ENCODE results near the gene CDH13.

DNA sequence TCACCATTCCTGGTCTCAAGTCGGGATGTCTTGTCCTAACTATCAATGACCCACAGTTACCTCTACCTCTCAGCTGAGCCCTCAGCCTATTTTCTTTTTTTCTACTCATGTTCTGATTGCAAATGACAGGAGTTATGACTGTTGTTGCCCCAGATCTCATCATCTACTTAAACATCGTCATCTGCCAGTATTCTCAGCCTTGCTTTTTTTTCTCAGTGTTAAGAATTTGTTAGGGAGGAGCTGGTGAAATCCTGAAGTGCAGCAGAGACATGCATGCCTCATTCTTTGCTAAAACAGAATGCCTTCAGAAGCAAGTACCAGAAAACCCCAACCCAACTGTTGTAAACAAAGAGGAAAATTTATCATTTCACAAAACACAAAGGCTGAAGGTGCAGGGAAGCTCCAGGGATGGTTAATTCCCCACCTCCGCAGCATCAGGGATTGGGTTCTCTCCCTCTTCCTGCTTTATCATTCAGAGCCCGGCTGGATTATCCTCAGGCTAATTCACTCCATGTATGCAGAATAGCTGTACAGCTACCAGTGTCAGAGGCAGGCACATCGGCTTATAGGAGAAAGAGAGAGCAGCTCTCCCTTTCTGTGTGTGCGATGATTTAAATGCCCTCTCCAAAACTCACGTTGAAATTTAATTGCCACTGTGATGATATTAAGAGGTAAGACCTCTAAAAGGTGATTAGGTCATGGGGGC is 640.2 kb downstream of the CDH13 start:
- TF ChIP-seq, protein P1, sequence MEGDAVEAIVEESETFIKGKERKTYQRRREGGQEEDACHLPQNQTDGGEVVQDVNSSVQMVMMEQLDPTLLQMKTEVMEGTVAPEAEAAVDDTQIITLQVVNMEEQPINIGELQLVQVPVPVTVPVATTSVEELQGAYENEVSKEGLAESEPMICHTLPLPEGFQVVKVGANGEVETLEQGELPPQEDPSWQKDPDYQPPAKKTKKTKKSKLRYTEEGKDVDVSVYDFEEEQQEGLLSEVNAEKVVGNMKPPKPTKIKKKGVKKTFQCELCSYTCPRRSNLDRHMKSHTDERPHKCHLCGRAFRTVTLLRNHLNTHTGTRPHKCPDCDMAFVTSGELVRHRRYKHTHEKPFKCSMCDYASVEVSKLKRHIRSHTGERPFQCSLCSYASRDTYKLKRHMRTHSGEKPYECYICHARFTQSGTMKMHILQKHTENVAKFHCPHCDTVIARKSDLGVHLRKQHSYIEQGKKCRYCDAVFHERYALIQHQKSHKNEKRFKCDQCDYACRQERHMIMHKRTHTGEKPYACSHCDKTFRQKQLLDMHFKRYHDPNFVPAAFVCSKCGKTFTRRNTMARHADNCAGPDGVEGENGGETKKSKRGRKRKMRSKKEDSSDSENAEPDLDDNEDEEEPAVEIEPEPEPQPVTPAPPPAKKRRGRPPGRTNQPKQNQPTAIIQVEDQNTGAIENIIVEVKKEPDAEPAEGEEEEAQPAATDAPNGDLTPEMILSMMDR (IDR thresholded peaks at IDR 0.05; ENCODE audit: borderline replicate concordance, extremely low read depth, low read length, poor library complexity, severe bottlenecking): no peak
- TF ChIP-seq EZH2 (IDR thresholded peaks at IDR 0.05; ENCODE audit: borderline replicate concordance, low read depth, low read length, severe bottlenecking): no peak
